HepG2 (cell line): ENCODE results near the gene PFKL. TPM values are rescaled to one million over a fixed set of nuclear protein-coding genes. Genes with fewer than 3 reads are reported as not detected.

Experiments used
- AGO2 ChIP-seq: fragments of 200-400 bp; formaldehyde crosslinking; optimal IDR thresholded peaks from 2 replicates; pipeline ENCODE3; 2017; ENCODE audit warnings: mild to moderate bottlenecking, low read depth, low read length, moderate library complexity
- ARNTL ChIP-seq: sonication (generic); formaldehyde crosslinking; IDR thresholded peaks from 2 replicates; pipeline ENCODE4 v1.4.0; 2020; ENCODE audit warnings: mild to moderate bottlenecking, missing genetic modification reagents
- GFI1 ChIP-seq: sonication (generic); formaldehyde crosslinking; IDR thresholded peaks from 2 replicates; pipeline ENCODE4 v1.5.0; 2020; ENCODE audit warnings: missing genetic modification reagents, mild to moderate bottlenecking, borderline replicate concordance
- MTA3 ChIP-seq: sonication (generic); formaldehyde crosslinking; IDR thresholded peaks from 2 replicates; pipeline ENCODE4 v1.4.0; 2020; ENCODE audit warnings: missing genetic modification reagents
- RORA ChIP-seq: sonication (generic); formaldehyde crosslinking; IDR thresholded peaks from 2 replicates; pipeline ENCODE4 v1.5.0; 2020; ENCODE audit warnings: mild to moderate bottlenecking, missing genetic modification reagents, moderate library complexity
- SMAD9 ChIP-seq: sonication (generic); formaldehyde crosslinking; IDR thresholded peaks from 2 replicates; pipeline ENCODE4 v1.5.1; 2020; ENCODE audit warnings: mild to moderate bottlenecking, missing genetic modification reagents
- ZC3H4 ChIP-seq: sonication (generic); formaldehyde crosslinking; IDR thresholded peaks from 2 replicates; pipeline ENCODE4 v1.4.0; 2020; ENCODE audit warnings: missing genetic modification reagents, borderline replicate concordance
- ZIK1 ChIP-seq: sonication (generic); formaldehyde crosslinking; IDR thresholded peaks from 2 replicates; pipeline ENCODE4 v1.5.0; 2020; ENCODE audit warnings: mild to moderate bottlenecking, low read depth, missing genetic modification reagents, borderline replicate concordance
- ZNF225 ChIP-seq: sonication (generic); formaldehyde crosslinking; IDR thresholded peaks from 2 replicates; pipeline ENCODE4 v1.4.0; 2020; ENCODE audit warnings: mild to moderate bottlenecking, missing genetic modification reagents
- ZNF441 ChIP-seq: sonication (generic); formaldehyde crosslinking; IDR thresholded peaks from 2 replicates; pipeline ENCODE4 v1.7.0; 2021; ENCODE audit warnings: missing genetic modification reagents, borderline replicate concordance
- ZNF746 ChIP-seq: sonication (generic); formaldehyde crosslinking; IDR thresholded peaks from 2 replicates; pipeline ENCODE4 v1.8.0; 2022; ENCODE audit warnings: mild to moderate bottlenecking, missing genetic modification reagents
- polyA plus RNA-seq, 8 experiments: library from polyadenylated mRNA; depleted of rRNA in 3 of 8; stranded (reverse) in 7 of 8; unstranded in 1 of 8; fragments of >200 nt; fragmentation: Illumina TruSeq in 4 of 8; extraction: Trizol in 4 of 8; gene quantifications; 2 replicates each; pipeline versions ENCODE4 v1.2.1 to v1.2.3, GENCODE V29; 2011 to 2016; ENCODE audit warnings: low read depth in 4 of 8, missing spikeins in 1 of 8, mixed read lengths in 1 of 8; ENCODE audit not compliant: insufficient read depth in 1 of 8
- total RNA-seq, 5 experiments: library from RNA; depleted of rRNA; stranded (reverse); fragments of >200 nt; fragmentation: Illumina TruSeq; extraction: Trizol; gene quantifications; 2 replicates each; pipeline ENCODE4 v1.2.3, GENCODE V29; 2016; ENCODE audit warnings: low read depth in 1 of 5
- TF ChIP-seq, protein P1 (sequence below): sonication (generic); formaldehyde crosslinking; IDR thresholded peaks from 2 replicates; pipeline ENCODE4 v1.8.1; 2023; ENCODE audit warnings: missing genetic modification reagents, mild to moderate bottlenecking, borderline replicate concordance
- TF ChIP-seq, protein P2 (sequence below): sonication (generic); formaldehyde crosslinking; IDR thresholded peaks from 2 replicates; pipeline ENCODE4 v1.4.0; 2020; ENCODE audit warnings: missing genetic modification reagents
- TF ChIP-seq, protein P3 (sequence below): sonication (generic); formaldehyde crosslinking; IDR thresholded peaks from 2 replicates; pipeline ENCODE4 v1.5.1; 2020; ENCODE audit warnings: mild to moderate bottlenecking, missing genetic modification reagents, moderate library complexity

PFKL gene
- total and polyA plus RNA-seq, 2 of the 13 experiments (the other 11 are each of a cell fraction or from before 2014, with no cell fraction given) = 92.8 to 106 TPM

DNA sequence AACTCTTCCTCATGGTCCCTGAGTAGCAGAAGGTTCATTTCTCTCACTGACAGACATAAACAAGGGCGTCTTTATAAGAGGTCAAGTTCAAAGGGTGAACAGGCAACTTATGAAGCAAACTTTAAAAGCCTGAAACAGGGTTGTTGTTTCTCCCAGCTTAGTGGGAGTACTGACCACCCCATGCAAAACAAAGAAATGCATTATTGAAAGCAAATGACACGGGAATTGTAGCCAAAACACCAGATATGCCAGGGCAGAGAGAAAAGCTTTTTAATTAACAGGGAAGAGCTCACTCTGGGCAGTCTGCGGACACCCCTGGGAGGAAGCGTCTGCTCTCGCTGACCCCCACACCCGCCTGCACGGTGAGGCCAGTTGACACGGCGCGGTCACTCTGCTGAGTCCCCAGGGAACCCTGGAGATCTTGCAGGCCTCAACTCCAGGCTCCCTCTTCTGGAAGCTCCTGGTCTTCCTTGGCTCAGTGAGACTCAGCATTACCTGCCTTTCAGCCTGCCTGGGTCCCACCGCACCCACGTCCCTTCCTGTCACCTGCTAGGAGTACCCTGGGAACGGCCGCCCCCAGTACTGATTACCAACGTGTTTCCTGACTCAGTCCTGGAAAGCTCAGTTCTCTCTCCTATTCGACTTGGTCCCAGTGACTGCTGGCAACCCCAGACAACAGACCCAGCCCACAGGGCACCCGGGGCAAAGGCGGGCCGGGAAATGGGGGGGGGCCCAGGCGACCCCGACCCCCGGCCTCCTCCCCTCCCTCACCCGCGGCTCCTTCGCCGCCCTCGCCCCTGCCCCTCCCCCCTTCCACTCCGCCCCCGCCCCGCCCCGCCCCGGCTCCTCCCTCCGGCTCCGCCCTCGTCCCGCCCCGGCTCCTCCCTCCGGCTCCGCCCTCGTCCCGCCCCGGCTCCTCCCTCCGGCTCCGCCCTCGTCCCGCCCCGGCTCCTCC is 38.4 kb downstream of the PFKL start (continued):
- TF ChIP-seq ZNF441 (CRISPR knock-in tag) (no peak), ZC3H4 (CRISPR knock-in tag) (no peak), ZNF225 (no peak), SMAD9 (CRISPR knock-in tag) (no peak), AGO2 (peak; percentile 23), ZNF746 (CRISPR knock-in tag) (no peak), MTA3 (CRISPR knock-in tag) (no peak), GFI1 (CRISPR knock-in tag) (no peak), RORA (CRISPR knock-in tag) (no peak), ZIK1 (CRISPR knock-in tag) (no peak), ARNTL (no peak)
- TF ChIP-seq, protein P1, sequence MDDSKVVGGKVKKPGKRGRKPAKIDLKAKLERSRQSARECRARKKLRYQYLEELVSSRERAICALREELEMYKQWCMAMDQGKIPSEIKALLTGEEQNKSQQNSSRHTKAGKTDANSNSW (CRISPR knock-in tag) = no peak
- TF ChIP-seq, protein P2, sequence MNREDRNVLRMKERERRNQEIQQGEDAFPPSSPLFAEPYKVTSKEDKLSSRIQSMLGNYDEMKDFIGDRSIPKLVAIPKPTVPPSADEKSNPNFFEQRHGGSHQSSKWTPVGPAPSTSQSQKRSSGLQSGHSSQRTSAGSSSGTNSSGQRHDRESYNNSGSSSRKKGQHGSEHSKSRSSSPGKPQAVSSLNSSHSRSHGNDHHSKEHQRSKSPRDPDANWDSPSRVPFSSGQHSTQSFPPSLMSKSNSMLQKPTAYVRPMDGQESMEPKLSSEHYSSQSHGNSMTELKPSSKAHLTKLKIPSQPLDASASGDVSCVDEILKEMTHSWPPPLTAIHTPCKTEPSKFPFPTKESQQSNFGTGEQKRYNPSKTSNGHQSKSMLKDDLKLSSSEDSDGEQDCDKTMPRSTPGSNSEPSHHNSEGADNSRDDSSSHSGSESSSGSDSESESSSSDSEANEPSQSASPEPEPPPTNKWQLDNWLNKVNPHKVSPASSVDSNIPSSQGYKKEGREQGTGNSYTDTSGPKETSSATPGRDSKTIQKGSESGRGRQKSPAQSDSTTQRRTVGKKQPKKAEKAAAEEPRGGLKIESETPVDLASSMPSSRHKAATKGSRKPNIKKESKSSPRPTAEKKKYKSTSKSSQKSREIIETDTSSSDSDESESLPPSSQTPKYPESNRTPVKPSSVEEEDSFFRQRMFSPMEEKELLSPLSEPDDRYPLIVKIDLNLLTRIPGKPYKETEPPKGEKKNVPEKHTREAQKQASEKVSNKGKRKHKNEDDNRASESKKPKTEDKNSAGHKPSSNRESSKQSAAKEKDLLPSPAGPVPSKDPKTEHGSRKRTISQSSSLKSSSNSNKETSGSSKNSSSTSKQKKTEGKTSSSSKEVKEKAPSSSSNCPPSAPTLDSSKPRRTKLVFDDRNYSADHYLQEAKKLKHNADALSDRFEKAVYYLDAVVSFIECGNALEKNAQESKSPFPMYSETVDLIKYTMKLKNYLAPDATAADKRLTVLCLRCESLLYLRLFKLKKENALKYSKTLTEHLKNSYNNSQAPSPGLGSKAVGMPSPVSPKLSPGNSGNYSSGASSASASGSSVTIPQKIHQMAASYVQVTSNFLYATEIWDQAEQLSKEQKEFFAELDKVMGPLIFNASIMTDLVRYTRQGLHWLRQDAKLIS (CRISPR knock-in tag) = no peak
- TF ChIP-seq, protein P3, sequence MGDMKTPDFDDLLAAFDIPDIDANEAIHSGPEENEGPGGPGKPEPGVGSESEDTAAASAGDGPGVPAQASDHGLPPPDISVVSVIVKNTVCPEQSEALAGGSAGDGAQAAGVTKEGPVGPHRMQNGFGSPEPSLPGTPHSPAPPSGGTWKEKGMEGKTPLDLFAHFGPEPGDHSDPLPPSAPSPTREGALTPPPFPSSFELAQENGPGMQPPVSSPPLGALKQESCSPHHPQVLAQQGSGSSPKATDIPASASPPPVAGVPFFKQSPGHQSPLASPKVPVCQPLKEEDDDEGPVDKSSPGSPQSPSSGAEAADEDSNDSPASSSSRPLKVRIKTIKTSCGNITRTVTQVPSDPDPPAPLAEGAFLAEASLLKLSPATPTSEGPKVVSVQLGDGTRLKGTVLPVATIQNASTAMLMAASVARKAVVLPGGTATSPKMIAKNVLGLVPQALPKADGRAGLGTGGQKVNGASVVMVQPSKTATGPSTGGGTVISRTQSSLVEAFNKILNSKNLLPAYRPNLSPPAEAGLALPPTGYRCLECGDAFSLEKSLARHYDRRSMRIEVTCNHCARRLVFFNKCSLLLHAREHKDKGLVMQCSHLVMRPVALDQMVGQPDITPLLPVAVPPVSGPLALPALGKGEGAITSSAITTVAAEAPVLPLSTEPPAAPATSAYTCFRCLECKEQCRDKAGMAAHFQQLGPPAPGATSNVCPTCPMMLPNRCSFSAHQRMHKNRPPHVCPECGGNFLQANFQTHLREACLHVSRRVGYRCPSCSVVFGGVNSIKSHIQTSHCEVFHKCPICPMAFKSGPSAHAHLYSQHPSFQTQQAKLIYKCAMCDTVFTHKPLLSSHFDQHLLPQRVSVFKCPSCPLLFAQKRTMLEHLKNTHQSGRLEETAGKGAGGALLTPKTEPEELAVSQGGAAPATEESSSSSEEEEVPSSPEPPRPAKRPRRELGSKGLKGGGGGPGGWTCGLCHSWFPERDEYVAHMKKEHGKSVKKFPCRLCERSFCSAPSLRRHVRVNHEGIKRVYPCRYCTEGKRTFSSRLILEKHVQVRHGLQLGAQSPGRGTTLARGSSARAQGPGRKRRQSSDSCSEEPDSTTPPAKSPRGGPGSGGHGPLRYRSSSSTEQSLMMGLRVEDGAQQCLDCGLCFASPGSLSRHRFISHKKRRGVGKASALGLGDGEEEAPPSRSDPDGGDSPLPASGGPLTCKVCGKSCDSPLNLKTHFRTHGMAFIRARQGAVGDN = peak; percentile 33; the same call in 1 of the 2 replicates
